IPS-15b (cell line): Measurements from ENCODE around the gene CCNYL1.

Experiments
- H3K27me3 ChIP-seq: one replicate; pipeline ENCODE4 v1.6.1; 2013; ENCODE audit warnings: low read length; ENCODE audit not compliant: control insufficient read depth, insufficient read depth
- H3K36me3 ChIP-seq: one replicate; pipeline ENCODE4 v1.6.1; 2013; ENCODE audit warnings: low read length; ENCODE audit not compliant: control insufficient read depth, insufficient read depth
- H3K4me1 ChIP-seq: one replicate; pipeline ENCODE4 v1.6.1; 2013; ENCODE audit warnings: mild to moderate bottlenecking, low read length; ENCODE audit not compliant: control insufficient read depth, insufficient read depth
- H3K4me3 ChIP-seq: one replicate; pipeline ENCODE4 v1.5.1; 2013; ENCODE audit warnings: low read depth, low read length
- H3K9ac ChIP-seq: one replicate; pipeline ENCODE4 v1.6.1; 2013; ENCODE audit warnings: low read depth, mild to moderate bottlenecking, low read length
- H3K9me3 ChIP-seq: one replicate; pipeline ENCODE4 v1.6.1; 2013; ENCODE audit warnings: mild to moderate bottlenecking, low read length; ENCODE audit not compliant: control insufficient read depth, insufficient read depth

CCNYL1 gene

GRCh38 chr2:207770602-207771404 is 59.4 kb downstream of the CCNYL1 start:
- H3K27me3 ChIP-seq = no peaks in the 10 kb centered on the region
- peak overlapping the region; percentile 61 for H3K4me3 ChIP-seq
- no peaks in the 10 kb centered on the region for H3K9me3 ChIP-seq
- H3K36me3 ChIP-seq = peaks cover 15% of the 10 kb centered on the region
- H3K9ac ChIP-seq = no peak overlapping the region
- H3K4me1 ChIP-seq = peaks cover 2% of the 10 kb centered on the region

GRCh38 chr2:207771421-207771820 is 60.0 kb downstream of the CCNYL1 start:
- Histone ChIP-seq H3K27me3 (no peaks in the 10 kb centered on the region), H3K9me3 (no peaks in the 10 kb centered on the region), H3K36me3 (peaks cover 15% of the 10 kb centered on the region), H3K4me1 (peaks cover 2% of the 10 kb centered on the region), H3K9ac (no peak overlapping the region), H3K4me3 (peak overlapping the region; percentile 61)

GRCh38 chr2:207772081-207772843 is 60.8 kb downstream of the CCNYL1 start:
- H3K27me3 ChIP-seq = no peaks in the 10 kb centered on the region
- H3K9ac ChIP-seq = no peak overlapping the region
- H3K4me1 ChIP-seq = peaks cover 2% of the 10 kb centered on the region
- no peaks in the 10 kb centered on the region for H3K9me3 ChIP-seq
- no peak overlapping the region for H3K4me3 ChIP-seq
- H3K36me3 ChIP-seq = peaks cover 8% of the 10 kb centered on the region

GRCh38 chr2:207772844-207773205 is 61.4 kb downstream of the CCNYL1 start:
- no peaks in the 10 kb centered on the region for H3K9me3 ChIP-seq
- H3K27me3 ChIP-seq = no peaks in the 10 kb centered on the region
- peaks cover 2% of the 10 kb centered on the region for H3K36me3 ChIP-seq
- H3K4me1 ChIP-seq = peaks cover 2% of the 10 kb centered on the region
- no peak overlapping the region for H3K9ac ChIP-seq
- H3K4me3 ChIP-seq = no peak overlapping the region

GRCh38 chr2:207775473-207775872 is 64.0 kb downstream of the CCNYL1 start:
- H3K9ac ChIP-seq = no peak overlapping the region
- H3K4me1 ChIP-seq = peaks cover 2% of the 10 kb centered on the region
- H3K9me3 ChIP-seq = no peaks in the 10 kb centered on the region
- no peaks in the 10 kb centered on the region for H3K36me3 ChIP-seq
- H3K4me3 ChIP-seq = no peak overlapping the region
- H3K27me3 ChIP-seq = no peaks in the 10 kb centered on the region

- H3K9me3 ChIP-seq = no peaks in the 10 kb centered on the region
- H3K36me3 ChIP-seq = no peaks in the 10 kb centered on the region
- no peaks in the 10 kb centered on the region for H3K4me1 ChIP-seq
- no peak overlapping the region for H3K4me3 ChIP-seq
- H3K27me3 ChIP-seq = no peaks in the 10 kb centered on the region
- H3K9ac ChIP-seq = no peak overlapping the region
Measured at GRCh38 chr2:207777124-207777523, 65.7 kb downstream of the CCNYL1 start.

- Histone ChIP-seq H3K27me3 (no peaks in the 10 kb centered on the region), H3K4me1 (no peaks in the 10 kb centered on the region), H3K9me3 (no peaks in the 10 kb centered on the region)
Measured at GRCh38 chr2:207778298-207778882, 67.0 kb downstream of the CCNYL1 start.

GRCh38 chr2:207779523-207779922 is 68.1 kb downstream of the CCNYL1 start:
- Histone ChIP-seq H3K27me3 (no peaks in the 10 kb centered on the region), H3K4me1 (no peaks in the 10 kb centered on the region), H3K4me3 (no peak overlapping the region), H3K9ac (no peak overlapping the region), H3K9me3 (no peaks in the 10 kb centered on the region), H3K36me3 (no peaks in the 10 kb centered on the region)

More at GRCh38 chr2:207778298-207778882, 67.0 kb downstream of the CCNYL1 start:
- H3K4me3 ChIP-seq = no peak overlapping the region
- no peaks in the 10 kb centered on the region for H3K36me3 ChIP-seq
- no peak overlapping the region for H3K9ac ChIP-seq

GRCh38 chr2:207782238-207783030 is 71.0 kb downstream of the CCNYL1 start:
- Histone ChIP-seq H3K36me3 (no peaks in the 10 kb centered on the region), H3K9ac (no peak overlapping the region), H3K4me1 (no peaks in the 10 kb centered on the region)

GRCh38 chr2:207783514-207783913 is 72.1 kb downstream of the CCNYL1 start:
- Histone ChIP-seq H3K4me3 (no peak overlapping the region), H3K4me1 (no peaks in the 10 kb centered on the region), H3K9ac (no peak overlapping the region), H3K27me3 (no peaks in the 10 kb centered on the region), H3K36me3 (no peaks in the 10 kb centered on the region), H3K9me3 (no peaks in the 10 kb centered on the region)

More at GRCh38 chr2:207782238-207783030, 71.0 kb downstream of the CCNYL1 start:
- no peaks in the 10 kb centered on the region for H3K9me3 ChIP-seq
- H3K27me3 ChIP-seq = no peaks in the 10 kb centered on the region
- H3K4me3 ChIP-seq = no peak overlapping the region

- H3K4me1 ChIP-seq = no peaks in the 10 kb centered on the region
- H3K36me3 ChIP-seq = no peaks in the 10 kb centered on the region
- no peak overlapping the region for H3K4me3 ChIP-seq
- no peaks in the 10 kb centered on the region for H3K9me3 ChIP-seq
- H3K27me3 ChIP-seq = no peaks in the 10 kb centered on the region
- no peak overlapping the region for H3K9ac ChIP-seq
Measured at GRCh38 chr2:207784898-207785297, 73.5 kb downstream of the CCNYL1 start.
